Neural cell (in vitro differentiated cells): ENCODE results near the gene FAF1. TPM values are rescaled to one million over a fixed set of nuclear protein-coding genes. Genes with fewer than 3 reads are reported as not detected.
A peak's percentile ranks its signal among the peaks of the same experiment; 100 is the strongest.
"Not testable (repeated sequence)": the region's sequence is repeated elsewhere in the genome, so short reads cannot be mapped to it uniquely, and the experiment has no call there.

Experiments used
- H2AFZ ChIP-seq: fragments of 200-600, 300-800 bp; sonication (generic), shearing (Covaris generic); 2 replicates; pipeline ENCODE4 v1.6.0; 2014; ENCODE audit warnings: low read depth, mild to moderate bottlenecking, antibody characterized with exemption, low read length, moderate library complexity
- H3F3A ChIP-seq: fragments of 200-600 bp; shearing (Covaris generic); 2 replicates; pipeline ENCODE4 v1.6.1; 2016; ENCODE audit warnings: mild to moderate bottlenecking, moderate library complexity, mixed read lengths, antibody characterized with exemption, low read length; ENCODE audit not compliant: insufficient read depth, poor library complexity, severe bottlenecking
- H3K27ac ChIP-seq: fragments of 200-600, 300-800 bp; sonication (generic), shearing (Covaris generic); 2 replicates; pipeline ENCODE4 v1.5.1; 2014; ENCODE audit warnings: mild to moderate bottlenecking, low read length, moderate library complexity
- H3K27me3 ChIP-seq: fragments of 300-800, 200-600 bp; sonication (generic), shearing (Covaris generic); 2 replicates; pipeline ENCODE4 v1.6.0; 2014; ENCODE audit warnings: mild to moderate bottlenecking, low read depth, low read length, moderate library complexity; ENCODE audit not compliant: insufficient read depth
- H3K36me3 ChIP-seq: fragments of 300-800, 200-600 bp; sonication (generic), shearing (Covaris generic); 2 replicates; pipeline ENCODE4 v1.5.1; 2014; ENCODE audit warnings: mild to moderate bottlenecking, antibody characterized with exemption, low read length, moderate library complexity; ENCODE audit not compliant: insufficient read depth
- H3K4me2 ChIP-seq: fragments of 300-800, 200-600 bp; sonication (generic), shearing (Covaris generic); 2 replicates; pipeline ENCODE4 v1.6.0; 2014; ENCODE audit warnings: mild to moderate bottlenecking, low read length
- H3K4me3 ChIP-seq: fragments of 300-800, 200-600 bp; sonication (generic), shearing (Covaris generic); 2 replicates; pipeline ENCODE4 v1.5.1; 2014; ENCODE audit warnings: mild to moderate bottlenecking, low read length, moderate library complexity
- H3K79me2 ChIP-seq: fragments of 200-600 bp; shearing (Covaris generic); replicated peaks from 2 replicates; pipeline ENCODE4 v1.6.0; 2014; ENCODE audit warnings: mild to moderate bottlenecking, low read length, moderate library complexity; ENCODE audit not compliant: insufficient read depth
- H3K9ac ChIP-seq: fragments of 300-800, 200-600 bp; sonication (generic), shearing (Covaris generic); 2 replicates; pipeline ENCODE4 v1.6.1; 2016; ENCODE audit warnings: mild to moderate bottlenecking, low read length, mixed read lengths
- H3K9me2 ChIP-seq: fragments of 200-600 bp; shearing (Covaris generic); 2 replicates; pipeline ENCODE4 v1.6.1; 2016; ENCODE audit warnings: mild to moderate bottlenecking, low read length, mixed read lengths; ENCODE audit not compliant: insufficient read depth
- H3K9me3 ChIP-seq: fragments of 200-600, 300-800 bp; sonication (generic), shearing (Covaris generic); 2 replicates; pipeline ENCODE4 v1.6.1; 2016; ENCODE audit warnings: mild to moderate bottlenecking, mixed run types, low read length, moderate library complexity, mixed read lengths
- H4K20me1 ChIP-seq: fragments of 200-600 bp; shearing (Covaris generic); 2 replicates; pipeline ENCODE4 v1.6.1; 2016; ENCODE audit warnings: mild to moderate bottlenecking, mixed run types; ENCODE audit not compliant: insufficient read depth
- CTCF ChIP-seq: fragments of 450-650 bp; IDR thresholded peaks from 2 replicates; pipeline ENCODE4 v1.5.1; 2014; ENCODE audit warnings: antibody characterized with exemption, mild to moderate bottlenecking, moderate library complexity; ENCODE audit not compliant: poor library complexity, severe bottlenecking
- EP300 ChIP-seq: fragments of 450-650 bp; conservative IDR thresholded peaks from 2 replicates; pipeline ENCODE4 v1.6.1; 2014; ENCODE audit warnings: antibody characterized with exemption, mild to moderate bottlenecking, moderate library complexity; ENCODE audit not compliant: poor library complexity, severe bottlenecking
- EZH2 ChIP-seq: fragments of 200-600, 300-800 bp; shearing (Covaris generic), sonication (generic); IDR thresholded peaks from 2 replicates; pipeline ENCODE4 v1.6.1; 2014; ENCODE audit warnings: antibody characterized with exemption, low read length, borderline replicate concordance, mild to moderate bottlenecking; ENCODE audit not compliant: insufficient read depth, poor library complexity, severe bottlenecking
- MXI1 ChIP-seq: fragments of 450-650 bp; conservative IDR thresholded peaks from 2 replicates; pipeline ENCODE4 v1.6.1; 2014; ENCODE audit warnings: antibody characterized with exemption, mild to moderate bottlenecking; ENCODE audit not compliant: poor library complexity, severe bottlenecking
- POLR2AphosphoS5 ChIP-seq: IDR thresholded peaks from 2 replicates; pipeline ENCODE4 v1.6.1; 2012
- RAD21 ChIP-seq: fragments of 450-650 bp; conservative IDR thresholded peaks from 2 replicates; pipeline ENCODE4 v1.6.1; 2014; ENCODE audit warnings: antibody characterized with exemption, mild to moderate bottlenecking, moderate library complexity
- REST ChIP-seq: IDR thresholded peaks from 2 replicates; pipeline ENCODE4 v1.6.1; 2012; ENCODE audit warnings: borderline replicate concordance
- SMC3 ChIP-seq: fragments of 450-650 bp; conservative IDR thresholded peaks from 2 replicates; pipeline ENCODE4 v1.6.1; 2014; ENCODE audit warnings: antibody characterized with exemption, mild to moderate bottlenecking, moderate library complexity; ENCODE audit not compliant: poor library complexity
- TAF1 ChIP-seq: IDR thresholded peaks from 2 replicates; pipeline ENCODE4 v1.6.1; 2012; ENCODE audit warnings: low read depth
- polyA minus RNA-seq: library from RNA; depleted of rRNA, polyadenylated mRNA; stranded (reverse); fragments of >200 nt; gene quantifications from 2 replicates; pipeline ENCODE4 v1.2.3, GENCODE V29; 2014
- polyA plus RNA-seq: library from polyadenylated mRNA; depleted of rRNA; stranded (reverse); fragments of >200 nt; gene quantifications from 2 replicates; pipeline ENCODE4 v1.2.3, GENCODE V29; 2014

FAF1 gene
- polyA plus RNA-seq: 38.4 and 52.1 TPM in 2 replicates
- polyA minus RNA-seq: 87.2 and 105 TPM in 2 replicates

GRCh38 chr1:50959913-50960844, at the start of gene FAF1:
Gene FAF1, minus strand, starts transcription at chr1:50960267. Its CDS starts 456 bp downstream, at chr1:50959811.
- TF ChIP-seq EP300: peak; percentile 71
- peak; percentile 57 for TF ChIP-seq SMC3
- peak; percentile 79 for TF ChIP-seq TAF1
- peak; percentile 65 for TF ChIP-seq CTCF
- peak; percentile 89 for TF ChIP-seq POLR2AphosphoS5
- TF ChIP-seq MXI1: peak; percentile 87
- TF ChIP-seq REST: peak; percentile 77
- TF ChIP-seq RAD21: peak; percentile 46
- no peak for TF ChIP-seq EZH2
- Histone ChIP-seq H3K27ac (peak within 1 kb of the TSS; percentile 76), H3K9me3 (no peaks in the 10 kb centered on the region), H3K79me2 (peaks cover 14% of the 10 kb centered on the region), H3K9me2 (no peaks in the 10 kb centered on the region), H3K4me3 (peak within 1 kb of the TSS; percentile 83), H3F3A (peaks cover 5% of the 10 kb centered on the region), H3K27me3 (peaks cover 21% of the 10 kb centered on the region), H2AFZ (peak within 1 kb of the TSS; percentile 59), H3K4me2 (peak within 1 kb of the TSS; percentile 97), H3K9ac (peak within 1 kb of the TSS; percentile 74), H4K20me1 (no peaks in the 10 kb centered on the region), H3K36me3 (no peaks in the 10 kb centered on the region)

- H3F3A ChIP-seq: no peaks in the 10 kb centered on the region
- H3K36me3 ChIP-seq: no peaks in the 10 kb centered on the region
- no peaks in the 10 kb centered on the region for H4K20me1 ChIP-seq
- H3K4me3 ChIP-seq: no peak overlapping the region
- no peak overlapping the region for H3K27ac ChIP-seq
- no peaks in the 10 kb centered on the region for H3K9me3 ChIP-seq
- no peak overlapping the region for H3K9ac ChIP-seq
- H3K4me2 ChIP-seq: no peak overlapping the region
- H3K27me3 ChIP-seq: no peaks in the 10 kb centered on the region
- no peaks in the 10 kb centered on the region for H3K9me2 ChIP-seq
- TF ChIP-seq CTCF: no peak
- no peak for TF ChIP-seq POLR2AphosphoS5
- no peak for TF ChIP-seq RAD21
- TF ChIP-seq MXI1: no peak
- no peak overlapping the region for H2AFZ ChIP-seq
- H3K79me2 ChIP-seq: no peaks in the 10 kb centered on the region
These were observed 49.3 kb upstream of the FAF1 start for GRCh38 chr1:51009381-51009780.

GRCh38 chr1:51005549-51005948, 45.5 kb upstream of the FAF1 start:
- H2AFZ ChIP-seq, H3K36me3 ChIP-seq, H3K27ac ChIP-seq, H3K4me2 ChIP-seq, H3K9ac ChIP-seq, H3K79me2 ChIP-seq, H3K9me2 ChIP-seq, H3K4me3 ChIP-seq, H3F3A ChIP-seq, H4K20me1 ChIP-seq, H3K27me3 ChIP-seq, H3K9me3 ChIP-seq: not testable (repeated sequence)
